ENCODE results near the gene WNT9A. TPM values are rescaled to one million over a fixed set of nuclear protein-coding genes. Genes with fewer than 3 reads are reported as not detected.
A peak's percentile ranks its signal among the peaks of the same experiment; 100 is the strongest.

The WNT9A gene
- total RNA-seq, 4 donors from 2014 or later = 0.72 to 2.5 (median 1.2) TPM

DNA sequence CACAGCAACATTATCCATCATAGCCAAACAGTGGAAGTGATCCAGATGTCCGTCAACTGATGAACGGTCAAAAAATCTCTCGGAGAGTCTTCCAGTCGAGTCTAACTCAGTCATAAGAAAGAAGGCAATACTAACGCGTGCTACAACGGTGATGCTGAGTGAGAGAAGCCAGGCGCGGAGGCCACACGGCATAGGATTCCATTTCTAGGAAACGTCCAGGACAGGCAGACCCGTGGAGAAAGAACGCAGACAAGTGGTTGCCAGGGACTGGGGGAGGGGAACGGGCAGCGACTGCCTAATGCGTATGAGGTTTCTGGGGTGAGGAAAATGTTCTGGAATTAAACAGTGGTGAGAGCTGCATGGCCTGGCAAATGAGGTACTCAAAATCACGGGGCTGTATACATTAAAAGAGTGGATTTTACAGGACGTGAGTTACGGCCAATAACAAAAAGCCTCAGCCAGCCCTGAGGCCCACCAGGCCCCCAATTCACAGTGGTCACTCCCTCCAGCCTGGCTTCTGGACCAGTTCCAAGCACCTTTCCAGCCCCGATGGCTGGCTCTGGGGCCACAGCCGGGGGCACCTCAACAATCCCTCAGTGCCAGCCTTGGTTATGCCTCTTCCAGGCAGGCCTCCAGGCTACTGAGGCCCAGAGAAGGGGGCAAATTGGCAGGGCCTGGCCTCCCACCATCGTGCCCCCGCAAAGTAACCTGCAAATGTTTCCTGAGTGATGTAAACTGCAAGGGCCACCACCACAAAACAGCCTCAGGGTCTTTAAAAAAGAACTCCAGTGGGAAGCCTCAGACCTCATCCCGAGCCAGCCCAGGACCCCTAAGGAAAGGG is 3.4 kb downstream of the WNT9A start:
- TF ChIP-seq, protein P1, sequence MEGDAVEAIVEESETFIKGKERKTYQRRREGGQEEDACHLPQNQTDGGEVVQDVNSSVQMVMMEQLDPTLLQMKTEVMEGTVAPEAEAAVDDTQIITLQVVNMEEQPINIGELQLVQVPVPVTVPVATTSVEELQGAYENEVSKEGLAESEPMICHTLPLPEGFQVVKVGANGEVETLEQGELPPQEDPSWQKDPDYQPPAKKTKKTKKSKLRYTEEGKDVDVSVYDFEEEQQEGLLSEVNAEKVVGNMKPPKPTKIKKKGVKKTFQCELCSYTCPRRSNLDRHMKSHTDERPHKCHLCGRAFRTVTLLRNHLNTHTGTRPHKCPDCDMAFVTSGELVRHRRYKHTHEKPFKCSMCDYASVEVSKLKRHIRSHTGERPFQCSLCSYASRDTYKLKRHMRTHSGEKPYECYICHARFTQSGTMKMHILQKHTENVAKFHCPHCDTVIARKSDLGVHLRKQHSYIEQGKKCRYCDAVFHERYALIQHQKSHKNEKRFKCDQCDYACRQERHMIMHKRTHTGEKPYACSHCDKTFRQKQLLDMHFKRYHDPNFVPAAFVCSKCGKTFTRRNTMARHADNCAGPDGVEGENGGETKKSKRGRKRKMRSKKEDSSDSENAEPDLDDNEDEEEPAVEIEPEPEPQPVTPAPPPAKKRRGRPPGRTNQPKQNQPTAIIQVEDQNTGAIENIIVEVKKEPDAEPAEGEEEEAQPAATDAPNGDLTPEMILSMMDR (IDR thresholded peaks at IDR 0.05) = no peak
- no peak for TF ChIP-seq POLR2A (IDR thresholded peaks at IDR 0.05)
- WGBS, 2 donors = 88% methylated on average over 22 to 24 of the region's 24 CpGs
- H3K4me3 ChIP-seq (ENCODE audit: low read depth, poor library complexity, severe bottlenecking) = no peak overlapping the region

DNA sequence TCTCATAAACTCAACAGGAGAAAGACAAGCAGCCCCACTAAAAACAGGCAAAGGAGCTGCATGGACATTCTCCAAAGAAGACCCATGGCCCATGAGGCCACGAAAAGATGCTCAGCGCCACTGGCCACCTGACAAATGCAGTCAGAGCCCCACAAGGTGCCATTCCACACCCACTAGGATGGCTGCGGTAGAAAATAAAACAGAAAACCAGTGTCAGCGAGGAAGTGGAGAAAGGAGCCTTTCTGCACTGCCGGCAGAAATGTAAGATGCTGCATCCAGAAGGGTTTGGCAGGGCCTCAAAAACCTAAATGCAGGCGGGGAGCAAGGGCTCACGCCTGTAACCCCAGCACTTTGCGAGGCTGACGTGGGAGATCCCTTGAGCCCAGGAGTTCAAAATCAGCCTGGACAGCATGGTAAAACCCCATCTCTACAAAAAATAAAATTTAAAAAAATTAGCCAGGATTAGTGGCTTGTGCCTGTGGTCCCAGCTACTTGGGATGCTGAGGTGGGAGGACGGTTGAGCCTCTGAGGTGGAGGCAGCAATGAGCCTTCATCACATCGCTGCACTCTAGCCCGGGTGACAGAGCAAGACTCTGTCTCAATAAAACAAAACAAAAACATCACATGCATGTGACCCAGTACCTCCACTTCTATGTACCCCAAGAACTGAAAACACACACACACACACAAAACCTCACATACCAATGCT is 4.2 kb downstream of the WNT9A start:
- no peak overlapping the region for H3K4me3 ChIP-seq (ENCODE audit: low read depth, poor library complexity, severe bottlenecking)
- intact Hi-C loops (cut with DNase I; ENCODE audit: low total_unique reads) = no loop called here
- DNase-seq (ENCODE audit: low spot score in 2 of 2) = no peak
- 87 to 89% methylated on average over 12 of the region's 12 CpGs for WGBS, 2 donors
- TF ChIP-seq, protein P1 (IDR thresholded peaks at IDR 0.05) = no peak
- TF ChIP-seq POLR2A (IDR thresholded peaks at IDR 0.05) = no peak

More for the DNA sequence above, 3.4 kb downstream of the WNT9A start:
- intact Hi-C loops (cut with DNase I; ENCODE audit: low total_unique reads) = no loop called here
- DNase-seq (ENCODE audit: low spot score in 2 of 2) = peak in 1 of 2 donors; percentile 78

GRCh38 chr1:227942716-227943261 is 4.9 kb downstream of the WNT9A start:
- TF ChIP-seq POLR2A (IDR thresholded peaks at IDR 0.05) = no peak
- DNase-seq (ENCODE audit: low spot score in 2 of 2) = peak in 1 of 2 donors; percentile 70
- no peak overlapping the region for H3K4me3 ChIP-seq (ENCODE audit: low read depth, poor library complexity, severe bottlenecking)
- intact Hi-C loops (cut with DNase I; ENCODE audit: low total_unique reads) = no loop called here
- 91 to 97% methylated on average over 7 to 8 of the region's 8 CpGs for WGBS, 2 donors

DNA sequence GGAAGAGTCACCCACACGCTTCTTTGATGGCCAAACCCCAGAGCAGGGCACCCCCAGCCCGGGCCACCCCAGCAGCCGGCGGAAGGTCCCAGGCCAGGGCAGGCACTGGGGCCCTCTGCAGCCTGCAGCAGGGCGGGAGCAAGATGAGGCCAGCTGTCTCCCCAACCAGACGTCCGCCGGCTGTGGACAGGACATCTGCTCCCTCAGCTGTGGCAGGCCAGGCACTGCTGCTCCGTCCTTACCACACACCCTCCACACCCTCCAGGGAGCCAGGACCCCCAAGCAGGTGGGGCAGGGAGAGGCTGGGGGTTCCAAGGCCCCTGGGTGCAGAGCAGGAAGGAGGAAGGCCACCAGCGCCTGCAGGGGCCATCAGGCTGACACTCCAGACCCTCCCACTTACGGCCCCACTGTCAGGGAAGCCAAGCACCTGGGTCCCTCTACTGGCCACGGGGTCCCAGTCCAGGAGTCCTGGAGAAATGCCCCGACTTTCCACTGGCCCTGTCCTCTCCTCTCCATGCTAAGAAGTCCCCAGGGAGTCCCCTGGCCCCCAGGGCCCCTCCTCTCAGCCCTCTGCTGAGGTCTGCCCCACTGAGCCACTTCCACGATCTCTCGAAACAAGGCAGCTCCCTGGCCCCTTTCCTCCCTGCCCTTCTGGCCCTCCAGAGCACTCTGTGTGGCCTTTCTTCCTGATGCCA is 5.6 kb downstream of the WNT9A start:
- DNase-seq (ENCODE audit: low spot score in 2 of 2) = peak in 1 of 2 donors; percentile 77
- H3K4me3 ChIP-seq (ENCODE audit: low read depth, poor library complexity, severe bottlenecking) = no peak overlapping the region
- intact Hi-C loops (cut with DNase I; ENCODE audit: low total_unique reads) = no loop called here
- WGBS, 2 donors = 78 to 84% methylated on average over 12 to 13 of the region's 15 CpGs
- TF ChIP-seq, protein P1 (IDR thresholded peaks at IDR 0.05) = no peak
- TF ChIP-seq POLR2A (IDR thresholded peaks at IDR 0.05) = no peak

GRCh38 chr1:227941509-227942020 is 6.2 kb downstream of the WNT9A start:
- WGBS, 2 donors = 95 to 100% methylated on average over 1 to 14 of the region's 15 CpGs
- intact Hi-C loops (cut with DNase I; ENCODE audit: low total_unique reads) = no loop called here
- no peak overlapping the region for H3K4me3 ChIP-seq (ENCODE audit: low read depth, poor library complexity, severe bottlenecking)

More at GRCh38 chr1:227941509-227942020, 6.2 kb downstream of the WNT9A start:
- TF ChIP-seq, protein P1 (IDR thresholded peaks at IDR 0.05) = no peak
- no peak for TF ChIP-seq POLR2A (IDR thresholded peaks at IDR 0.05)
- DNase-seq (ENCODE audit: low spot score in 2 of 2) = peak in 1 of 2 donors; percentile 84

Measured in lower leg skin (tissue), 4 donors.